GM21367 (cell line): ENCODE data around the gene SLCO6A1.

Experiments
- ATAC-seq: cut with Tn5 transposase; IDR thresholded peaks from one replicate; pipeline ENCODE4 v1.9.1; 2021; ENCODE audit not compliant: unreplicated experiment

SLCO6A1 gene

GRCh38 chr5:102481054-102481715, 17.6 kb downstream of the SLCO6A1 start:
- ATAC-seq: no peak

- ATAC-seq: peak; percentile 95
Measured at GRCh38 chr5:102453716-102454115, 45.1 kb downstream of the SLCO6A1 start.

GRCh38 chr5:102451082-102451481, 47.7 kb downstream of the SLCO6A1 start:
- ATAC-seq: no peak

GRCh38 chr5:102450313-102450990, 48.3 kb downstream of the SLCO6A1 start:
- no peak for ATAC-seq

- no peak for ATAC-seq
Measured at GRCh38 chr5:102433473-102433872, 65.3 kb downstream of the SLCO6A1 start.

- no peak for ATAC-seq
Measured at GRCh38 chr5:102421647-102422046, 77.2 kb downstream of the SLCO6A1 start.

- no peak for ATAC-seq
Measured at GRCh38 chr5:102418531-102418930, 80.3 kb downstream of the SLCO6A1 start.

- no peak for ATAC-seq
Measured at GRCh38 chr5:102414448-102414847, 84.4 kb downstream of the SLCO6A1 start.

- ATAC-seq: no peak
Measured at GRCh38 chr5:102388235-102388634, 110.6 kb downstream of the SLCO6A1 start.

GRCh38 chr5:102385365-102385764, 113.4 kb downstream of the SLCO6A1 start:
- ATAC-seq: no peak

GRCh38 chr5:102380174-102380573, 118.6 kb downstream of the SLCO6A1 start:
- ATAC-seq: no peak

- ATAC-seq: no peak
Measured at GRCh38 chr5:102375876-102376275, 122.9 kb downstream of the SLCO6A1 start.

GRCh38 chr5:102375272-102375671, 123.5 kb downstream of the SLCO6A1 start:
- ATAC-seq: no peak

- ATAC-seq: no peak
Measured at GRCh38 chr5:102368392-102368791, 130.4 kb downstream of the SLCO6A1 start.

GRCh38 chr5:102341681-102342288, 157.0 kb downstream of the SLCO6A1 start:
- no peak for ATAC-seq

GRCh38 chr5:102324714-102325113, 174.1 kb downstream of the SLCO6A1 start:
- ATAC-seq: no peak
